Fibroblast of lung (primary cell): ENCODE data around the gene LMNTD2. TPM values are rescaled to one million over a fixed set of nuclear protein-coding genes. Genes with fewer than 3 reads are reported as not detected.

Source experiments
- DNase-seq, 2 donors: peaks; one replicate each; pipeline versions ENCODE4 v3.0.0 to v3.0.0-alpha.2; 2010; ENCODE audit warnings: low read depth in 2 of 2
- H2AFZ ChIP-seq: 2 replicates; pipeline ENCODE4 v1.5.1; 2012; ENCODE audit warnings: low read length, control low read depth, inconsistent platforms
- H3K27ac ChIP-seq: 2 replicates; pipeline ENCODE4 v1.5.1; 2011; ENCODE audit warnings: low read length, control low read depth; ENCODE audit not compliant: insufficient read depth
- H3K27me3 ChIP-seq: 2 replicates; pipeline ENCODE4 v1.5.1; 2011; ENCODE audit warnings: mild to moderate bottlenecking, low read length; ENCODE audit not compliant: control insufficient read depth, insufficient read depth
- H3K36me3 ChIP-seq: 2 replicates; pipeline ENCODE4 v1.5.1; 2011; ENCODE audit warnings: low read length; ENCODE audit not compliant: control insufficient read depth, insufficient read depth
- H3K4me1 ChIP-seq: 2 replicates; pipeline ENCODE4 v1.5.1; 2011; ENCODE audit warnings: low read length; ENCODE audit not compliant: control insufficient read depth, insufficient read depth; ENCODE audit errors: extremely low read depth
- H3K4me2 ChIP-seq: 2 replicates; pipeline ENCODE4 v1.5.1; 2011; ENCODE audit warnings: low read length, control low read depth; ENCODE audit not compliant: insufficient read depth; ENCODE audit errors: extremely low read depth
- H3K4me3 ChIP-seq, 4 experiments: fragments of 200-600 bp in 1 of 4; sonication (generic) in 1 of 4; replicated peaks in 1 of 4; 2 replicates each; pipeline ENCODE4 v1.5.1; 2011 to 2016; ENCODE audit warnings: low read length in 4 of 4, low read depth in 3 of 4, mild to moderate bottlenecking in 3 of 4, control low read depth in 2 of 4, inconsistent platforms in 1 of 4, mixed read lengths in 1 of 4; ENCODE audit not compliant: insufficient read depth in 1 of 4; ENCODE audit errors: control extremely low read depth in 1 of 4
- H3K79me2 ChIP-seq: 2 replicates; pipeline ENCODE4 v1.5.1; 2012; ENCODE audit warnings: mild to moderate bottlenecking, low read length, inconsistent platforms; ENCODE audit not compliant: control insufficient read depth, insufficient read depth
- H3K9ac ChIP-seq: 2 replicates; pipeline ENCODE4 v1.5.1; 2011; ENCODE audit warnings: mild to moderate bottlenecking, low read length, control low read depth; ENCODE audit not compliant: insufficient read depth
- H3K9me3 ChIP-seq: 2 replicates; pipeline ENCODE4 v1.5.1; 2012; ENCODE audit warnings: low read depth, low read length; ENCODE audit not compliant: control insufficient read depth, insufficient read depth
- H4K20me1 ChIP-seq: 2 replicates; pipeline ENCODE4 v1.5.1; 2011; ENCODE audit warnings: low read length; ENCODE audit not compliant: control insufficient read depth, insufficient read depth; ENCODE audit errors: extremely low read depth
- CTCF ChIP-seq, 2 donors: IDR thresholded peaks in 1 of 2; conservative IDR thresholded peaks in 1 of 2; 1 replicate in 1 of 2; 2 replicates in 1 of 2; pipeline ENCODE4 v1.5.1; 2011 to 2012; ENCODE audit warnings: low read length in 2 of 2, control low read depth in 1 of 2, inconsistent platforms in 1 of 2, low read depth in 1 of 2, mild to moderate bottlenecking in 1 of 2
- EZH2 ChIP-seq: IDR thresholded peaks from 2 replicates; pipeline ENCODE4 v1.5.1; 2012; ENCODE audit warnings: low read length, control low read depth, mild to moderate bottlenecking; ENCODE audit errors: missing control alignments
- polyA plus RNA-seq, 2 donors: library from polyadenylated mRNA; depleted of rRNA in 1 of 2; stranded (reverse) in 1 of 2; unstranded in 1 of 2; fragments of >200 nt; gene quantifications; 2 replicates each; pipeline ENCODE4 v1.2.1, GENCODE V29; 2011 to 2012; ENCODE audit warnings: missing spikeins in 1 of 2
- total RNA-seq: library from RNA; depleted of rRNA; stranded (reverse); fragments of >200 nt; gene quantifications from 2 replicates; pipeline ENCODE4 v1.2.1, GENCODE V29; 2014

The LMNTD2 gene
- total and polyA plus RNA-seq, 2 donors (not counting 1 experiment from before 2014, with no cell fraction given): 0.08 to 0.17 TPM

DNA sequence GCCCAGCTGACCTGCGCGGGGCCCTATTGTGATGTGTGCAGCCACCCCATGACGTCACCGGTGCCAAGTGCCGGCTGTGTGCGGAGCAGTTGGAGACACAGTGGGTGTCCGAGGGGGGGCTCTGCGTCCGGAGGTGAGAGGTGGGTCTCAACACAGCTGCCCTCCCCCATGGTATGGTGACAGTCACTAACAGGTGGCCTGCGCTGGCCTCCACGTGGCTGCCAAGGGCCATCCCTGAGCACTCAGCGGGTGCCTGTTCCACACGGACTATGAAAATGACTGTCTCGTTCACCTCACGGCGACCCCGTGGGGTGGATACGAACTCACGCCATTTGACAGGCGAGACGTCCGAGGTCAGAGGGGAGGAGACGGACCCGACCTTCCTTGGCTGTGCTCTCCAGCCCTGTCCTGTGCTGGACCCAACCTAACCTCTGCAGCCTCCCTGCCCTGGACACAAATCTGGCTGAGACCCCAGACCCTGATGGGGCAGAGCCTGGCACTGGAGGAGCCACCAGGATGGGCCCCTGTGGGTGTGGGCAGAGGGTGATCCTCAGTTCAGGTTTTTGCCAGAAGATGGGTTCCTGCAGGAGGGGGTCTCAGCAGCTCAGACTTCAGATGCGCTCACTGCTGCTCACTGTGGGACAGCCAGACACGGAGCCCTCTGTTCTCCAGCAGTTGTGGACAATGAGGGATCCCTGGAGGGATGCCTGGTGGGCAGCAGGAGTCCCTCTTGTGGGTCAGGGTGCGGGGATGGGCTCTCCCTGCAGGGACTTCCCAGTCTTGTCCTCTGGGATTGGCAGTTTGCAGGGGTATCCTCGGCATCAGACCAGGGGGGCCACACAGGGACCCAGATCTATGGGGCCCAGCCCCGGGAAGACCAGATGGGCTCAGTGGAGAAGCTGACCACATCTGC, 31.5 kb downstream of the LMNTD2 start:
- Histone ChIP-seq H3K4me2 (no peak overlapping the region), H3K9ac (no peak overlapping the region), H3K4me3 (no peak overlapping the region), H4K20me1 (no peaks in the 10 kb centered on the region), H3K9me3 (no peaks in the 10 kb centered on the region), H3K36me3 (peaks cover 15% of the 10 kb centered on the region), H2AFZ (no peak overlapping the region), H3K27me3 (no peaks in the 10 kb centered on the region), H3K79me2 (peaks cover 5% of the 10 kb centered on the region), H3K4me1 (no peaks in the 10 kb centered on the region), H3K27ac (no peak overlapping the region)
- TF ChIP-seq CTCF (conservative IDR thresholded peaks at IDR 0.05 in 1 of 2, IDR thresholded peaks at IDR 0.05 in 1 of 2; ENCODE audit: low read depth in 1 of 2, low read length in 2 of 2) (no peak), EZH2 (no peak)
- DNase-seq: no peak

- no peaks in the 10 kb centered on the region for H3K79me2 ChIP-seq
- H3K4me3 ChIP-seq: no peak overlapping the region
- peaks cover 11% of the 10 kb centered on the region for H3K36me3 ChIP-seq
- no peaks in the 10 kb centered on the region for H4K20me1 ChIP-seq
- no peak overlapping the region for H3K27ac ChIP-seq
- no peak for DNase-seq
- H3K9ac ChIP-seq: no peak overlapping the region
- no peak overlapping the region for H2AFZ ChIP-seq
- H3K4me1 ChIP-seq: no peaks in the 10 kb centered on the region
- no peak overlapping the region for H3K4me2 ChIP-seq
- TF ChIP-seq CTCF (conservative IDR thresholded peaks at IDR 0.05 in 1 of 2, IDR thresholded peaks at IDR 0.05 in 1 of 2; ENCODE audit: low read depth in 1 of 2, low read length in 2 of 2) (no peak), EZH2 (no peak)
- no peaks in the 10 kb centered on the region for H3K9me3 ChIP-seq
- H3K27me3 ChIP-seq: no peaks in the 10 kb centered on the region
These were observed 32.2 kb downstream of the LMNTD2 start for GRCh38 chr11:528166-528814.

GRCh38 chr11:526192-526591, 34.3 kb downstream of the LMNTD2 start:
- no peaks in the 10 kb centered on the region for H3K27me3 ChIP-seq
- no peaks in the 10 kb centered on the region for H3K79me2 ChIP-seq
- DNase-seq: no peak
- peaks cover 1% of the 10 kb centered on the region for H3K36me3 ChIP-seq
- H2AFZ ChIP-seq: no peak overlapping the region
- H3K4me2 ChIP-seq: no peak overlapping the region
- no peaks in the 10 kb centered on the region for H3K9me3 ChIP-seq
- no peaks in the 10 kb centered on the region for H4K20me1 ChIP-seq
- no peak overlapping the region for H3K27ac ChIP-seq
- H3K9ac ChIP-seq: no peak overlapping the region
- H3K4me3 ChIP-seq: no peak overlapping the region
- TF ChIP-seq CTCF (conservative IDR thresholded peaks at IDR 0.05 in 1 of 2, IDR thresholded peaks at IDR 0.05 in 1 of 2; ENCODE audit: low read depth in 1 of 2, low read length in 2 of 2) (no peak), EZH2 (no peak)
- H3K4me1 ChIP-seq: no peaks in the 10 kb centered on the region
